NCI-H2227 (cell line): Measurements from ENCODE around the gene IMMT.

ENCODE experiments used
- DNase-seq: peaks from one replicate; lab custom pipeline; 2025; ENCODE audit not compliant: unreplicated experiment; lab: John Stamatoyannopoulos, UW

Gene IMMT

GRCh38 chr2:86143926-86144685, 51.2 kb downstream of the IMMT start:
- no peak for DNase-seq

- no peak for DNase-seq
Measured at GRCh38 chr2:86143307-86143706, 52.0 kb downstream of the IMMT start.

GRCh38 chr2:86142436-86143257, 52.6 kb downstream of the IMMT start:
- no peak for DNase-seq

- no peak for DNase-seq
Measured at GRCh38 chr2:86140969-86141392, 54.3 kb downstream of the IMMT start.

- no peak for DNase-seq
Measured at GRCh38 chr2:86139981-86140380, 55.3 kb downstream of the IMMT start.

GRCh38 chr2:86138736-86139625, 56.3 kb downstream of the IMMT start:
- DNase-seq, result no peak

GRCh38 chr2:86136141-86136540, 59.1 kb downstream of the IMMT start:
- DNase-seq, result no peak

GRCh38 chr2:86135653-86136052, 59.6 kb downstream of the IMMT start:
- no peak for DNase-seq

GRCh38 chr2:86134709-86135108, 60.6 kb downstream of the IMMT start:
- DNase-seq, result no peak

GRCh38 chr2:86124683-86125082, 70.6 kb downstream of the IMMT start:
- peak; percentile 32 for DNase-seq

GRCh38 chr2:86123328-86123925, 71.8 kb downstream of the IMMT start:
- DNase-seq, result no peak

- no peak for DNase-seq
Measured at GRCh38 chr2:86118130-86118529, 77.1 kb downstream of the IMMT start.

GRCh38 chr2:86107031-86107430, 88.2 kb downstream of the IMMT start:
- DNase-seq, result no peak

- DNase-seq, result peak; percentile 96
Measured at GRCh38 chr2:86105969-86106945, 89.0 kb downstream of the IMMT start, which contains the start of gene PTCD3. Gene PTCD3, plus strand, starts transcription at chr2:86106235. Its CDS starts 13 bp downstream, at chr2:86106248.

- DNase-seq, result peak; percentile 93
Measured at GRCh38 chr2:86105252-86105968, 89.9 kb downstream of the IMMT start, which contains the start of gene POLR1A. Gene POLR1A, minus strand, starts transcription at chr2:86105886. Its CDS starts 110 bp downstream, at chr2:86105776.

- DNase-seq, result no peak
Measured at GRCh38 chr2:86102157-86102556, 93.1 kb downstream of the IMMT start.

GRCh38 chr2:86097913-86098312, 97.3 kb downstream of the IMMT start:
- no peak for DNase-seq

- DNase-seq, result no peak
Measured at GRCh38 chr2:86097114-86097896, 98.0 kb downstream of the IMMT start.
